IMR-90 (cell line): Measurements from ENCODE around the gene KIF3B. TPM values are rescaled to one million over a fixed set of nuclear protein-coding genes. Genes with fewer than 3 reads are reported as not detected.

Source experiments
- ATAC-seq: fragments of 200-7000 bp; cut with Tn5 transposase; 2 replicates; pipeline ENCODE4 v1.9.1; 2020; ENCODE audit warnings: low read depth, mild to moderate bottlenecking, moderate library complexity
- BruUV-seq: library from RNA; stranded (reverse); fragments of 400-500 nt; replicated peaks from 2 replicates; lab custom pipeline; 2021; lab: Mats Ljungman, UMichigan
- CTCF ChIA-PET: fragments of 300-600 bp; formaldehyde crosslinking; extraction: SDS; loops from one replicate; lab custom pipeline; 2021; ENCODE audit warnings: antibody characterized with exemption; lab: Yijun Ruan, JAX
- POLR2A ChIA-PET: fragments of 300-600 bp; sonication (Branson Sonifier 250); formaldehyde crosslinking; loops from one replicate; lab custom pipeline; 2022; ENCODE audit warnings: antibody characterized with exemption; ENCODE audit not compliant: unreplicated experiment; lab: Charles Lee
- DNase-seq: peaks from one replicate; pipeline ENCODE4 v3.0.0; 2013
- H2AFZ ChIP-seq: replicated peaks from 2 replicates; pipeline ENCODE3; 2013; ENCODE audit warnings: low read length, mild to moderate bottlenecking; ENCODE audit not compliant: poor library complexity
- H2AK5ac ChIP-seq: 2 replicates; pipeline ENCODE4 v1.6.1; 2013; ENCODE audit warnings: low read depth, low read length, inconsistent platforms
- H2AK9ac ChIP-seq: replicated peaks from 2 replicates; pipeline ENCODE3; 2013; ENCODE audit warnings: mild to moderate bottlenecking, low read depth, low read length, moderate library complexity; ENCODE audit not compliant: poor library complexity
- H2BK120ac ChIP-seq: 2 replicates; pipeline ENCODE4 v1.6.1; 2013; ENCODE audit warnings: low read depth, low read length, inconsistent platforms
- H2BK15ac ChIP-seq: 3 replicates; pipeline ENCODE4 v1.6.1; 2013; ENCODE audit warnings: low read depth, low read length, inconsistent platforms
- H2BK20ac ChIP-seq: 2 replicates; pipeline ENCODE4 v1.6.1; 2013; ENCODE audit warnings: low read depth, mild to moderate bottlenecking, inconsistent platforms, low read length, moderate library complexity
- H2BK5ac ChIP-seq: 2 replicates; pipeline ENCODE4 v1.6.1; 2013; ENCODE audit warnings: mild to moderate bottlenecking, low read depth, low read length, inconsistent platforms; ENCODE audit not compliant: poor library complexity, severe bottlenecking
- H3K14ac ChIP-seq: replicated peaks from 2 replicates; pipeline ENCODE4 v1.6.1; 2013; ENCODE audit warnings: low read depth, low read length, inconsistent platforms
- H3K18ac ChIP-seq: 2 replicates; pipeline ENCODE4 v1.6.1; 2013; ENCODE audit warnings: low read depth, low read length, control low read depth
- H3K23ac ChIP-seq: 2 replicates; pipeline ENCODE4 v1.6.1; 2013; ENCODE audit warnings: low read depth, low read length, inconsistent platforms
- H3K27ac ChIP-seq: 2 replicates; pipeline ENCODE4 v1.5.1; 2013; ENCODE audit warnings: mild to moderate bottlenecking, control low read depth, low read length; ENCODE audit not compliant: insufficient read depth
- H3K27me3 ChIP-seq: 2 replicates; pipeline ENCODE4 v1.6.1; 2013; ENCODE audit warnings: low read length; ENCODE audit not compliant: control insufficient read depth, insufficient read depth
- H3K36me3 ChIP-seq: 2 replicates; pipeline ENCODE4 v1.6.1; 2013; ENCODE audit warnings: low read length, mixed read lengths; ENCODE audit not compliant: control insufficient read depth, insufficient read depth
- H3K4ac ChIP-seq: 2 replicates; pipeline ENCODE4 v1.6.1; 2013; ENCODE audit warnings: low read depth, low read length, inconsistent platforms
- H3K4me1 ChIP-seq: 2 replicates; pipeline ENCODE4 v1.6.1; 2013; ENCODE audit warnings: low read length, mixed read lengths; ENCODE audit not compliant: control insufficient read depth, insufficient read depth
- H3K4me2 ChIP-seq: 2 replicates; pipeline ENCODE4 v1.6.1; 2013; ENCODE audit warnings: low read depth, mild to moderate bottlenecking, control low read depth, low read length, moderate library complexity
- H3K4me3 ChIP-seq: 2 replicates; pipeline ENCODE4 v1.5.1; 2013; ENCODE audit warnings: low read depth, mild to moderate bottlenecking, control low read depth, low read length, moderate library complexity; ENCODE audit not compliant: insufficient read depth
- H3K56ac ChIP-seq: 2 replicates; pipeline ENCODE4 v1.6.1; 2013; ENCODE audit warnings: low read length, inconsistent platforms; ENCODE audit not compliant: insufficient read depth; ENCODE audit errors: extremely low read depth
- H3K79me1 ChIP-seq, 2 experiments: 2 replicates each; pipeline ENCODE4 v1.6.1; 2013; ENCODE audit warnings: low read length in 2 of 2, inconsistent platforms in 1 of 2, low read depth in 1 of 2
- H3K9ac ChIP-seq: 2 replicates; pipeline ENCODE4 v1.6.1; 2013; ENCODE audit warnings: low read depth, low read length, control low read depth
- H3K9me1 ChIP-seq: 2 replicates; pipeline ENCODE4 v1.6.1; 2013; ENCODE audit warnings: low read length, inconsistent platforms; ENCODE audit not compliant: insufficient read depth
- H3K9me3 ChIP-seq: 2 replicates; pipeline ENCODE4 v1.6.1; 2013; ENCODE audit warnings: low read length; ENCODE audit not compliant: control insufficient read depth, insufficient read depth
- H4K20me1 ChIP-seq: 2 replicates; pipeline ENCODE4 v1.6.1; 2013; ENCODE audit warnings: low read length, inconsistent platforms; ENCODE audit not compliant: insufficient read depth
- H4K5ac ChIP-seq: 2 replicates; pipeline ENCODE4 v1.6.1; 2013; ENCODE audit warnings: mild to moderate bottlenecking, low read depth, low read length, control low read depth
- H4K8ac ChIP-seq, 2 experiments: 2 replicates each; pipeline ENCODE4 v1.6.1; 2013; ENCODE audit warnings: low read depth in 2 of 2, low read length in 2 of 2, control low read depth in 1 of 2, inconsistent platforms in 1 of 2
- H4K91ac ChIP-seq: 2 replicates; pipeline ENCODE4 v1.6.1; 2013; ENCODE audit warnings: low read depth, low read length, inconsistent platforms; ENCODE audit not compliant: insufficient read depth
- MAFK ChIP-seq: IDR thresholded peaks from 2 replicates; pipeline ENCODE4 v1.6.1; 2012; ENCODE audit warnings: low read depth, low read length, improper control_type of control experiment
- RAD21 ChIP-seq: IDR thresholded peaks from 2 replicates; pipeline ENCODE4 v1.6.1; 2012; ENCODE audit warnings: low read length, improper control_type of control experiment
- USF2 ChIP-seq: fragments of 150-350 bp; IDR thresholded peaks from 2 replicates; pipeline ENCODE4 v1.6.1; 2017; ENCODE audit warnings: mild to moderate bottlenecking, antibody characterized with exemption, low read length, low read depth
- WGBS, 2 experiments: methylation state at CpG; one replicate each; pipeline versions ENCODE4 v1.1.5 to v1.1.7; 2013; ENCODE audit warnings: missing lambda C conversion rate in 2 of 2; ENCODE audit not compliant: insufficient read length in 1 of 2; ENCODE audit errors: extremely low coverage in 2 of 2; 5-methylcytosine and 5-hydroxymethylcytosine counted together
- dilution Hi-C: fragments of 300-500 bp; cut with HindIII; formaldehyde crosslinking; loops from one replicate; pipeline ENCODE4 v1.14.3; 2018; ENCODE audit warnings: low sequenced_read_pairs; ENCODE audit not compliant: unreplicated experiment
- in situ Hi-C: fragments of 300-500 bp; cut with MboI; formaldehyde crosslinking; loops from 3 replicates; pipeline ENCODE4 v1.14.3; 2019; ENCODE audit warnings: low sequenced_read_pairs, inconsistent platforms, mixed read lengths
- intact Hi-C: fragments of 100-400 bp; cut with micrococcal nuclease; formaldehyde crosslinking; loops from 2 replicates; pipeline ENCODE4 v1.10.0; 2022
- polyA plus RNA-seq, 3 experiments: library from polyadenylated mRNA; depleted of rRNA; stranded (reverse); fragments of >200 nt; gene quantifications; 2 replicates each; pipeline ENCODE4 v1.2.3, GENCODE V29; 2012; ENCODE audit warnings: low replicate concordance in 1 of 3
- total RNA-seq: library from RNA; depleted of rRNA; stranded (reverse); fragments of >200 nt; gene quantifications from 2 replicates; pipeline ENCODE4 v1.2.3, GENCODE V29; 2012

KIF3B gene
- total and polyA plus RNA-seq, 2 of the 4 experiments (the other 2 are of a cell fraction), result 17.1 to 28.1 TPM

DNA sequence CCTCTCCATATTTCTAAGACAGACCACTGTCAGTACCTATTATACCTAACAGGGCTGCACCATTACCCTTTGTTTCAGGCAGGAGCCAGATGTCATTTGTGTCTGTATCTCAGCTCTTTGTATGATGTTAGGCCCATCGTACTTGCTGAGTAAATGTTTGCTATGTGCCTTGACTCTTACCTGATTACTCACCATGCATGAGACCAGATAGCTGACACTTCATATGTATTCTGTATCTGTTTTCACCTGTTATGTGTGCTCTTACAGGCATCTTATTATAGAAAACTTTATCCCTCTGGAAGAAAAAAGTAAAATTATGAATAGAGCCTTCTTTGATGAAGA is 49.0 kb downstream of the KIF3B start:
- no peak overlapping the region for H3K4ac ChIP-seq
- ChIA-PET POLR2A (no interaction called here), CTCF (interaction anchor here (1.0 kb wide), 1 partner anchor 11 kb away, joined by 3 read pairs; no protein-coding TSS in a partner anchor)
- no peak overlapping the region for H4K8ac ChIP-seq
- H2AK9ac ChIP-seq, result no peak overlapping the region
- DNase-seq, result peak; percentile 44
- no peak for TF ChIP-seq RAD21
- no peak for TF ChIP-seq MAFK
- no peak for TF ChIP-seq USF2
- peaks cover 18% of the 10 kb centered on the region for H4K20me1 ChIP-seq
- no peak overlapping the region for H2AFZ ChIP-seq
- H4K91ac ChIP-seq, result no peak overlapping the region
- ATAC-seq, result peak; percentile 5
- H3K4me1 ChIP-seq, result peaks cover 11% of the 10 kb centered on the region
- H3K9me3 ChIP-seq, result no peaks in the 10 kb centered on the region
- no peak overlapping the region for H3K4me2 ChIP-seq
- no peak overlapping the region for H3K9ac ChIP-seq
- no TSS peak for BruUV-seq
- H3K9me1 ChIP-seq, result peaks cover 8% of the 10 kb centered on the region; the same call in 1 of the 2 replicates
- H3K23ac ChIP-seq, result no peak overlapping the region
- H3K56ac ChIP-seq, result no peak overlapping the region
- WGBS, 2 experiments, result no CpG with 5 or more reads among the region's 1 CpG
- H3K27me3 ChIP-seq, result no peaks in the 10 kb centered on the region
- dilution Hi-C loops (no loop called here), intact Hi-C loops (no loop called here), in situ Hi-C loops (no loop called here)
- no peak overlapping the region for H2BK120ac ChIP-seq
- no peak overlapping the region for H2BK5ac ChIP-seq
- no peak overlapping the region for H4K5ac ChIP-seq
- H2BK15ac ChIP-seq, result no peak overlapping the region
- no peak overlapping the region; the same call in 1 of the 2 replicates for H3K14ac ChIP-seq
- peaks cover 12% of the 10 kb centered on the region for H3K36me3 ChIP-seq
- H3K27ac ChIP-seq, result no peak overlapping the region
- peaks cover 2 to 9% of the 10 kb centered on the region in 2 experiments; a peak in 2 of 4 replicates for H3K79me1 ChIP-seq
- no peak overlapping the region for H2BK20ac ChIP-seq
- H3K4me3 ChIP-seq, result no peak overlapping the region
- H2AK5ac ChIP-seq, result peak overlapping the region; percentile 2; the same call in 1 of the 2 replicates
- no peak overlapping the region for H3K18ac ChIP-seq
